ENCODE measurements around the gene DNPEP.

Gene DNPEP

GRCh38 chr2:219420687-219421086 is 33.0 kb upstream of the DNPEP start:
- POLR2A ChIA-PET (ENCODE audit: low non-redundant PET): no interaction called here
- no peak for TF ChIP-seq CTCF (conservative IDR thresholded peaks at IDR 0.05; ENCODE audit: low read depth)
- no peak overlapping the region for H3K27ac ChIP-seq
- CTCF ChIA-PET: no interaction called here
- DNase-seq (ENCODE audit: low spot score): no peak

DNA sequence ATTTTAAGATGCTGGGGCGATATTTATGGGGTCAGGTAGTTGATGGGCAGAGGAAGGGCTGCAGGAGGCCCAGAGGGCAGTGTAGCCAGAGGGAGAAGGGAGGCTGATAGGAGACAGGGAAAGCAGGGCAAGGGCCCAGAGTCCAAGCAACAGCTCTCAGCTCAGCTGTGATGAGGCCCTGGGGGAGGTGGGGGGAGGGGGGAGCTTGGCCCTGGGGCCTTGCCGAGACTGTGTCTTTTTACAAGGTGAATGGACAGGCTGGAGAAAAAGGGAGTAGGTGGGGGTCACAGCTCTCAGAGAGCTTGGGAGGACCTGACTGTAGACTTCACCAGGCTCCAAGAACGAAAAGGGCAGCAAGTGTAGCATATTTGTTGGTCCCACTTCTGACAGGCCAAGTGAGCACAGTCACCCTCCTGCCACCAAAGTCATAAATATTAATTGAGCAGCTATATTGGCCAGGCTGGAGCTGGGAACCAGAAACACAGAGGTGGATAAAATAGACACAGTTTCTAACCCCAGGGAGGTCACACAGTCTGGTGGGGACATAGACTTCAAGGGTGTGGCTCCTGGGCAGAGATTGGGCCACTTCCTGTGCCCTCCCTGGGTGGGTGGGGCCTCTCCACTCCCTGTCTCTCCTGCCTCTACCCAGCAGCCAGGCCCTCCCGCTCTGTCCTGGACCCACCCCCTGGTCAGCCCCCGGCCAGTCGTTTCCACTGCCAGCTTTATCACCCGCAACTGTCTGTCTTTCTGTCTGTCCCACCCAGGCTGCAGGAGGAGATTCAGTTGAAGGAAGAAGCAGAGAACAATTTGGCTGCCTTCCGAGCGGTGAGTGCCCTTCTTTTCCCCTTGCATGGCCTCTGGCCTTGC is 31.9 kb upstream of the DNPEP start:
- CTCF ChIA-PET: interaction anchor here (0.6 to 1.0 kb wide), 2 partner anchors 141 kb away, joined by 3 to 4 read pairs; no protein-coding TSS in a partner anchor
- no peak for TF ChIP-seq CTCF (conservative IDR thresholded peaks at IDR 0.05; ENCODE audit: low read depth)
- POLR2A ChIA-PET (ENCODE audit: low non-redundant PET): no interaction called here
- no peak for DNase-seq (ENCODE audit: low spot score)
- H3K27ac ChIP-seq: no peak overlapping the region

DNA sequence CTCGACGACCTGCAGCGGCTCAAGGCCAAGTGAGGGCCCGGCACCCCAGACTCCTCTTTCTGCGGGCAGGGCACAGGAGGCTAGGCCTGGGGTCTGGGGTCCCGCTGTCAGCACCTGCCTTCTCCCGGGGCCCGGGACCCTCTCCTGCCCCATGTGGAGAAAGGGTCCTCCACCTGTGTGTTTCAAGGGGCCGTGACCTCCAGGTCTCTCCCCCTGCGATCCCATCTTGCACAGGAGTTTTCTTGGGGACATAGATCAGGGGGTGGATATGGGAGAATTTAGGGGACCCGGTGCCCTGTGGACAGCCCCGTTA is 31.3 kb upstream of the DNPEP start:
- no peak for DNase-seq (ENCODE audit: low spot score)
- no peak overlapping the region for H3K27ac ChIP-seq
- POLR2A ChIA-PET (ENCODE audit: low non-redundant PET): no interaction called here
- no peak for TF ChIP-seq CTCF (conservative IDR thresholded peaks at IDR 0.05; ENCODE audit: low read depth)
- CTCF ChIA-PET: interaction anchor here (0.7 to 1.0 kb wide), 2 partner anchors 9 to 142 kb away, joined by 3 read pairs; no protein-coding TSS in a partner anchor

DNA sequence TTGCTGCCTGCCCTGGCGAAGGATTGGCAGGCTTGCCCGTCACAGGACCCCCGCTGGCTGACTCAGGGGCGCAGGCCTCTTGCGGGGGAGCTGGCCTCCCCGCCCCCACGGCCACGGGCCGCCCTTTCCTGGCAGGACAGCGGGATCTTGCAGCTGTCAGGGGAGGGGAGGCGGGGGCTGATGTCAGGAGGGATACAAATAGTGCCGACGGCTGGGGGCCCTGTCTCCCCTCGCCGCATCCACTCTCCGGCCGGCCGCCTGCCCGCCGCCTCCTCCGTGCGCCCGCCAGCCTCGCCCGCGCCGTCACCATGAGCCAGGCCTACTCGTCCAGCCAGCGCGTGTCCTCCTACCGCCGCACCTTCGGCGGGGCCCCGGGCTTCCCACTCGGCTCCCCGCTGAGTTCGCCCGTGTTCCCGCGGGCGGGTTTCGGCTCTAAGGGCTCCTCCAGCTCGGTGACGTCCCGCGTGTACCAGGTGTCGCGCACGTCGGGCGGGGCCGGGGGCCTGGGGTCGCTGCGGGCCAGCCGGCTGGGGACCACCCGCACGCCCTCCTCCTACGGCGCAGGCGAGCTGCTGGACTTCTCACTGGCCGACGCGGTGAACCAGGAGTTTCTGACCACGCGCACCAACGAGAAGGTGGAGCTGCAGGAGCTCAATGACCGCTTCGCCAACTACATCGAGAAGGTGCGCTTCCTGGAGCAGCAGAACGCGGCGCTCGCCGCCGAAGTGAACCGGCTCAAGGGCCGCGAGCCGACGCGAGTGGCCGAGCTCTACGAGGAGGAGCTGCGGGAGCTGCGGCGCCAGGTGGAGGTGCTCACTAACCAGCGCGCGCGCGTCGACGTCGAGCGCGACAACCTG is 30.7 kb upstream of the DNPEP start, which contains the start of gene DES:
TSS of gene DES (plus strand) at position 223 of the 857 bp plus-strand sequence. CDS start at position 309, 86 bp downstream.
- POLR2A ChIA-PET (ENCODE audit: low non-redundant PET): no interaction called here
- H3K27ac ChIP-seq: no peak within 1 kb of the TSS
- no peak for TF ChIP-seq CTCF (conservative IDR thresholded peaks at IDR 0.05; ENCODE audit: low read depth)
- DNase-seq (ENCODE audit: low spot score): no peak
- CTCF ChIA-PET: interaction anchor here (0.6 to 1.0 kb wide), 4 partner anchors 9 to 142 kb away, joined by 3 read pairs; no protein-coding TSS in a partner anchor

- ChIA-PET POLR2A (ENCODE audit: low non-redundant PET) (no interaction called here), CTCF (interaction anchor here (0.6 kb wide), 1 partner anchor 11 kb away, joined by 3 read pairs; no protein-coding TSS in a partner anchor)
- TF ChIP-seq CTCF (conservative IDR thresholded peaks at IDR 0.05; ENCODE audit: low read depth): no peak
- no peak overlapping the region for H3K27ac ChIP-seq
- DNase-seq (ENCODE audit: low spot score): no peak
Observed at GRCh38 chr2:219417374-219417773, 29.7 kb upstream of the DNPEP start.

GRCh38 chr2:219416938-219417337 is 29.2 kb upstream of the DNPEP start:
- ChIA-PET POLR2A (ENCODE audit: low non-redundant PET) (no interaction called here), CTCF (interaction anchor here (1.0 kb wide), 1 partner anchor 113 kb away, joined by 5 read pairs; no protein-coding TSS in a partner anchor)
- TF ChIP-seq CTCF (conservative IDR thresholded peaks at IDR 0.05; ENCODE audit: low read depth): no peak
- DNase-seq (ENCODE audit: low spot score): no peak
- H3K27ac ChIP-seq: no peak overlapping the region

Data from RWPE1 (cell line).